GM19463 (cell line): ENCODE data around the gene CDS1.
"Not testable (repeated sequence)": the region's sequence is repeated elsewhere in the genome, so short reads cannot be mapped to it uniquely, and the experiment has no call there.

ENCODE experiments used
- ATAC-seq: cut with Tn5 transposase; IDR thresholded peaks from one replicate; pipeline ENCODE4 v1.9.1; 2021; ENCODE audit warnings: mild to moderate bottlenecking, moderate library complexity; ENCODE audit not compliant: unreplicated experiment

Gene CDS1

GRCh38 chr4:84669201-84669600 lies 86.3 kb downstream of the CDS1 start:
- no peak for ATAC-seq

- ATAC-seq = no peak
Measured at GRCh38 chr4:84672177-84672576, 89.2 kb downstream of the CDS1 start.

DNA sequence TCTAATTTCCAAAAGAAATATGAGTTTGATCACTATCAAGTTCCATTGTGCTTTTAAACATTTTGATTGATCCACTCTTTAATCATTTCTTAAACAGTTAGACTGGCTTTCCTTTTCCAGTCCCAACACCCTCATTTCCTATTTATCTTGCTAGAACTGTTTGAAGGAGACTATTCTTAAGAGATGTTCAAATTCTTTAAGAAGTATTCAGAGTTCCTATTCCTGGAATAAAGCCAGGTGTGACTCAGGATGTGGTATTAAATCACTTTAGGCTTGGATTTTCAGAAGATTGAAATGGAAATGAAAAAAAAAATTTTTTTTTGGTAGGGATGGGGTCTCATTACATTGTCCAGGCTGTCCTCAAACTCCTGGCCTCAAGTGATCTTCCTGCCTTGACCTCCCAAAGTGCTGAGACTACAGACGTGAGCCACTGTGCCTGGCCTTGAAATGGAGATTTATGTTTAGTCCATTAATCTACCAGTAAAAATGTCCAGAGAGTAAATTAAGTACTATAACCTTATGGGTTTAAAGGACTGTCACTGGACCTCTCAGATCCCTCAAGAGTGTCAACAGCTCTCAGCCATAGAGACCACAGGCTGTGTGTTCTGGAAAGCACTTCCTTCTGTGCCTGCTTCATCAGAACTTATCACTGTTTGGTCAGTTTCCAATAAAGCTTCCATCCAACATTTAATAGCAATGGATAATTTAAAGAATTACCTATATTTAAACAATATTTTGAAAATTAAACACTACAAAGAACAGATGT lies 90.7 kb downstream of the CDS1 start:
- no peak for ATAC-seq

DNA sequence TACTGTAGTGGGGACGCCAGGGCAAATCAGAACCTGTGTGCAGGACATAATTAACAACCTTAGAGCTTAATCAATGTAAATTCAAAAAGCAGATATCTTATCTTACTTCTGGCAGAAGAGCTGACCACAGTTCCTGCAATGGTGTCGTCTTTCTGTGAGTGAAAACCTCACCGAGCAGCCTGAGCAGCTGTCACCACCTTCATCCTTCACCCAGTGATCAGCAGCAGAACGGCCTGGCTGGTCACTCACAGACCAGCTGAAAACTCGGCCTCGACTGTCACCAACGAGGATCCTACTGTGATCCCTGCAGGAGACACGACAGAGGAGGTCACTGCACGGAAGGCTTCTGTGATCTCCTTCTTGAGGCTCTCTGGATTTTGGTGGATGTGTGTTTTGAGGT lies 94.2 kb downstream of the CDS1 start:
- ATAC-seq = no peak

DNA sequence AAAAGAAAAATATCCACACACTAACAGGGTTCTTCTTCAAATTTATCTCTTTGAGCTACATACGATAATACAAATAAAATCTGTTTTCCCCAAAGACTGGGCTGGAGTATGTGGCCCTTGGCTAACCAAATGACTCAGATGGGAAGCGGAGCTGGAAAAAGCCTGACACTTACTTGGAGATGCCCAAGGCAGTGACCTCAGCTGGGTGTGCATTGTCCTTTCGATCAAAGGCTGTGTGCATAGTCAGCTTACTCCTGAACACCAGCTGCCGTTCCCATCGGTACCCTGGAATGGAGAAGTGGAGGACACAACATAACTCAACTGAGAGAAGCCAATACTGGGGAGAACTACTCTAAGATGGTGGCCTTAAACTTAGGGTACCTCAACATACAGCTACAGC lies 95.1 kb downstream of the CDS1 start:
- ATAC-seq = no peak

DNA sequence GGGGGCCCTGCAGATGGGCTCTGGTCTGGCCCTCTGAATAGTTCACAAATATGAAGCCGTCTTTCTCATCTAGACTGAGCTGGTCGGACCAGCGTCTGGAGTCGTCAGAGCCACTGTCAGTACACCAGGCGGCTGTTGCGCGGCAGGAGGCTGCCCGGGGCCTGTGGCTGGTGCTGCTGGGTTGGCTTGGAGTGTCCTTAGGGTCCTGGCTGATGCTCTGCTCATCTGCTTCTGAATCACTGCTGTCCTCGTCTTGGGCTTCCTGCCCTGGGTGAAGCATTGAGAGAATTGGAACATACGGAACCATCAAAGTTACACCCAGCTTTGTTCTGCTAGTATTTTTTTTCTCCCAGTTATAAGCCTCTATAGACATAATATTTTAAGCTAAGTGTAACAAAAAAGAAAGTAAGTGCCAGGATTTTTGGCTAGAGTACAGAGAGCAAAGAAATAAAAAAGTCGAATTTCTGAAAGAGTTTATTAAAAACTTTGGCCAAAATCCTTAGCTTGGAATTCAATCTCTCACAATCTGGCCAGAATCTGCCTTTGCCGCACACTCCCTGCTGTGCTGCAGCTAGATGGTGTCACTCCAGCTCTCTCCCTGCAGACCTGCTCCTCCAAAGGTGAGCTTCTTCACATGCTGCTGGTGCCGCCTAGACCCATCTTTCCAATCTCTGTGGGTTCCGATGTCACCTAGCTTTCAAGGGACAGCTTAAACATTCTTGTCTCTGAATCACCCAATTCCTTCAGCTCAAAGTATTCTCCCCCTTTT lies 96.2 kb downstream of the CDS1 start:
- no peak for ATAC-seq

GRCh38 chr4:84680956-84681355 lies 98.0 kb downstream of the CDS1 start:
- no peak for ATAC-seq

DNA sequence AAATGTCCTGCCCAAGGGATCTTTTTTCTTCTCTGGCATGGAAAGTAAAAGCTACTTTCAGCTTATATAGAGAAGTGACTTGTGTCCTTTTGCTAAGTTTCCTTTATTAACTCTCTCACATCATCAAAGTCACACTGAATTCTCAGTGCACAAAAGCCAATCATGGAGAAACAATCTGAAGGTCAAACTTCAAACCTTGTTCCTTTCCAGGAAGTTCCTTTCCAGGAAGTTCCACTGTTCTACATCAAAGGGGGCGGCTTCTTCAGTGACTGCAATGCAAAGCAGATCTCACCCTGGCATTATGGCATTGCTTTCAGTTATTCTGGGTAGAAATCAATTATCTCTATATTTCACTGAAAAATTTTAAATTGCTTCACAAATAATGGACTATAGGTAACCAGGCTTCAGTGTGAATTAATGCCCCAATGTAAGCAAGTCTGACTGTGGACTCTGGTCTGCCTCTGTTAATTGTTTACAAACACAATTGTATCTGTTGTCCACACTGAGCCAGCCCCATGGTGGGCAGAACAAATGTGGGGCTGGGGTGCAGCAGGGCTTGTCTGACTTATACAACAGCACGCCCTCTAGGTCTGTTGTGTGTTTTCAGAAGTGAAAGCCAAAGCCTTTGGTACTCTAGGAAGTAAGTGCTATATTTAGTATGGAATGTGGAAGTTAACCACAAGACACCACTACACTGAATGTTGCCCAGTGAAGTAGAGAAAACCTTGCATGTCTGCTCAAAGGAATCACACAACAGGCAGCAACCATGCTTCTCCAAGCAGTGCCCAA lies 98.8 kb downstream of the CDS1 start:
- no peak for ATAC-seq

- not testable (repeated sequence) for ATAC-seq
Measured at GRCh38 chr4:84682661-84683060, 99.7 kb downstream of the CDS1 start.

DNA sequence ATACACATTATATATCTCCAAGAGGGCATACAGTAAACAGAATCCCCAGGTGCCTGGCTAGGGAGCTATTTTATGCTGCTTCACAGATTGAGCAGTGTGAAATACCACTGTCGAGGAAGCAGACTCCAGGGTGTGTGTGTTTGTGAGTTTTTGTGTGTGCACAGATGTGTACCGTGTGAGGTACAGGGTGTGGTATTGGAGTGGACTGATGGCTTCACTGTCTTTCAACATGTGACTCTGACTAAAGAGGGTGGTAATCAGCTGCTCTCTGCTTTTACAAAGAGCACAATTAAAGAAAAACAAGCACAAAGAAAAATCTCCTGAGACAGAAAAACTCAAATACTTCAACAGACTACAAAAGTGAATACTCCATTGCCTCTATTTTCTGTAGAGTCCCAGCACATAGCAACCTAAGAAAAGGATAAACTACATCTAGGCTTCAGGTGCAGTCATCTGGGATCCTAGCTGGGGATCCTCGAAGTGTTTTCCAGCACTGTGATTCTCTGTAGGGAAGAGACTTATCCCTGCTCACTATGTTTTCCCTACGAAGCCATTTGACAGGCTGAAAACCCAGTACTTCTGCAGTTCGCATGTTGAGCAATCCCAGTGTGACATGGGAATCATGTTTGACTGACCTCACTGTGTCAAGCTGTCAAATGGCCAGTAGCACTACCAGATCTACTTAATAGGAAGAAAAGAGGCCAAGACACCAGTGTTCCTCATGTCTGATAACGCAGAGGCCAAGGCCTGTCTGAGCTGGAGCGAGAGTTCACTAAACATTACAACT lies 100.3 kb downstream of the CDS1 start:
- no peak for ATAC-seq

GRCh38 chr4:84684361-84684760 lies 101.4 kb downstream of the CDS1 start:
- no peak for ATAC-seq

DNA sequence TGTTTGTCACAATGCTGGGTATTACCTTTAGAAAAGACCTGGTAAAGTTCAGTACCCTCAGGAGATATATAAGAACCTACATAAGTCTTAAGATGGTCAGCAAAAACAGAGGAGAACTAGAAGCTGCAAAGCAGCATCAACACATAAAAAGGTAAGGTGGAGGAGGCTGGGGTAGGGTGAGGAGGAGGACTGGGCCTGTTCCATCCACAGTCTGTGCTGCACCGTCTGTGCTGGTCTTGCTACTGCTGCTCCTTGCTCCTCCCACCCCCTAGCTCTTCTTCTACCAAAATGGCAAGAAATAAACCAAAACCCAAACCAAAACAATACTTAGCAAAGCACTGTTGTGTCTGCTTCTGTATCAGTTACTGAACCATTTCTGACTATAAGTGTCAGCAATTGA lies 102.2 kb downstream of the CDS1 start:
- ATAC-seq = no peak

DNA sequence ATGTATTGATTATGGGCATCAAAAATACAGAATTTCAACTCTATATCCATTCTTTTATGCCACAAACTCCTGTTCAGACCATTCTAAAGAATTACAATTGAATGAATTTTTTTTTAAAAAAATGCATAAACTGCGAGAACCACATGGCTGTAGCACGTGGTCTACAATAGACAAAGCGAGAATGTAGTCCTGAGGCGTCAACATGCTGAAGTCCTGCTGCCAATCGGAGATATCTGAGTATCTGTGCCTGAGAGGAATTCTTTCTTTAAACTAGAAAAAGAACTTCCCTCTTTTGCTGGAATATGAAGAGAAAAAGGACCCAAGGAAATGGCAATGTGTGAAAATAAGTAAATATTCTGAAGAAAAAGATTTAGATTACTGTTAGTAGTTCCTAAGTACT lies 105.7 kb downstream of the CDS1 start:
- no peak for ATAC-seq

DNA sequence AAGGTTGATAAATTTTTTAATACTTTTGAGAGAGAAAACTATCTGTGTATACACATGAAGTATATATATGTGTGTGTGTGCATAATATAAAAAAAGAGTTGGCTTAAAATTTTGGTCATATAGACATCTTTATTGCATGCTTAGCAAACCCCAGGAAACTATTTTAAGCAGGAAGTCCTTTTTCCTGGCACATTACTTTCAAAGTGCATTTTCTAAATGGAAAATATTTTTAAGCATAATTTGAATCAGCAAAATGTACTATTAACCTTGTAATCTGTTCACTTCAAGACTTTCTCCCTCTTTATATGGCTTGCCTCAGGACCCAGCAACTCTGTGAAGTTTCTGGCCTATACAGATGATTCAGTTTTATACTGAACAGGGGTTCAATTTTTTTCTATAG lies 106.3 kb downstream of the CDS1 start:
- no peak for ATAC-seq

- ATAC-seq = no peak
Measured at GRCh38 chr4:84690481-84690880, 107.6 kb downstream of the CDS1 start.

DNA sequence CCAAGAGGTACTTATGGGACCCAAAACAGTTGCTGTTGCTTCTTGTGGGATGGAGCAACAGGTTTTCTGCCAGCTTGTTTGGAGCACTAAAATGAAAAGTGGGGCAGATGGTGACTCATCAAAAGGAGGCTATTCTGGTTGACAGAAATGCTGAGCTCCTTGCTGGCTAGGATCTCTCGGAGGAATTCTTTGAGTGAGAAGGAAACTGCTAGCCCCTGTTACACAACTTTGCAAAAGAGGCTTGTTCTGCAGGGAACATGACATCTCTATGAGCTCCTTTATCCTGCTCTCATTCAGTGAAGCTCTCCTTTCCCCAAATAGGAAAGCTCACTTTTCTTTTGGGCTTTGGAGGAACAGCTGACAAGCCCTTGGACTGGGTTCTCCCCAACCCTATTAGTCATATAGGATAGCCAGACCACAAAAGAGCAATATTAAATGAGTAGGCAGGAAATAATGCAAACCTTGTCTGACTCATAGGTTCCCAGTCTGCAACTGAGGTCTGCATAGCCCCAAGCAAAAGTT lies 108.3 kb downstream of the CDS1 start:
- no peak for ATAC-seq

- ATAC-seq = no peak
Measured at GRCh38 chr4:84691800-84692199, 108.9 kb downstream of the CDS1 start.

GRCh38 chr4:84697159-84697558 lies 114.2 kb downstream of the CDS1 start:
- no peak for ATAC-seq

DNA sequence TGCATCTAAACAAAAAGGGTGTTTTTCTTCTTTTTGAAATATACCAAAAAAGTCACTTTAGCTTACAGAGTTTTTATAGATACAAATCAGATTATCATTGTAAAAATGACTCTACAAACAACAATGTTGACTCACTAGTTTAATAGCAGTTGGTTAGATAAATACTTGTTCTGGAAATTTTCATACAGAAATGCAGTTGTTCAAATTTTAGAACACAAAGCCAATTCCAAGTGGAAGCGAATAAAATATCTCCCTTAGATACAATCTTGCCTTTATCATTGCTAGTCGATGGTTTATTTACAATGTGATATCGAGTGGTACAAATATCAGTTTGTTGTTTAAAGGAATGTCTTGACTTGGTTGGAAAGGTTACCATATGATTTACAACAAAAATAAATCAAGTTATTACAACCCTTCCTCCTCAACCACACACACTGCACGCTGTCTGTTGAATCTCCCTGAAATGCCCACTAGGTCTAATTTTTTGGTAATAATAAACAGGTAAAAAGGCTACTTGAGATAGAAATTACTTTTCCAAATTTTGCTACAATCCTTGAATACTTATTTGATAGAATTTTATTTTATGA lies 114.8 kb downstream of the CDS1 start:
- no peak for ATAC-seq

DNA sequence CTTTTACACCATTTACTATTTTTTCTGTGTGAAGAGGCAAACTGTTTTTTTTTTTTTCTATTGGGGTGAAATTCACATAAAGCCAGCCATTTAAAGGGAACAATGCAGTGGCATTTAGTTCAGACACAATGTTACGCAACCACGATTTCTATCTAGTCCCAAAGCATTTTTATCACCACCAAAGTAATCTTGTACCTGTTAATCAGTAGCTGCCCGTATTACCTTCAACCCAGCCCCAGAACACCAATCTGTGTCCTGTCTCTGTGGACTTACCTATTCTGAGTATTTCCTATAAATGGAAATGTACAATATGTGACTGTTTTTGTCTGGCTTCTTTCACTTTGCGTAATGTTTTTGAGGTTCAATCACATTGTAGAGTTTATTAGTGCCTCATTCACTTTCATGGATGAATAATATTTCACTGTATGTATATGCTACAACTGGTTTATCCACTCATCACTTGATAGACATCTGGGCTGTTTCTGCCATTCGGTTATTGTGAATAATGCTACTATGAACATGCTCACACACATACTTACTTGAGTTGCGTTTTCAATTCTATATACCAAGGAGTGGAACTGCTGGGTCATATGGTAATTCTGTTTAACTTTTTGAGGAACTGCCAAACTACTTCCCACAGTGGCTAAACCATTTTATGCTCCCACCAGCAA lies 116.2 kb downstream of the CDS1 start:
- ATAC-seq = no peak
